HG02870 (cell line): ENCODE data around the gene ARF4.

Experiments used
- ATAC-seq: cut with Tn5 transposase; IDR thresholded peaks from one replicate; pipeline ENCODE4 v1.9.1; 2021; ENCODE audit warnings: mild to moderate bottlenecking, moderate library complexity; ENCODE audit not compliant: unreplicated experiment

Gene ARF4

DNA sequence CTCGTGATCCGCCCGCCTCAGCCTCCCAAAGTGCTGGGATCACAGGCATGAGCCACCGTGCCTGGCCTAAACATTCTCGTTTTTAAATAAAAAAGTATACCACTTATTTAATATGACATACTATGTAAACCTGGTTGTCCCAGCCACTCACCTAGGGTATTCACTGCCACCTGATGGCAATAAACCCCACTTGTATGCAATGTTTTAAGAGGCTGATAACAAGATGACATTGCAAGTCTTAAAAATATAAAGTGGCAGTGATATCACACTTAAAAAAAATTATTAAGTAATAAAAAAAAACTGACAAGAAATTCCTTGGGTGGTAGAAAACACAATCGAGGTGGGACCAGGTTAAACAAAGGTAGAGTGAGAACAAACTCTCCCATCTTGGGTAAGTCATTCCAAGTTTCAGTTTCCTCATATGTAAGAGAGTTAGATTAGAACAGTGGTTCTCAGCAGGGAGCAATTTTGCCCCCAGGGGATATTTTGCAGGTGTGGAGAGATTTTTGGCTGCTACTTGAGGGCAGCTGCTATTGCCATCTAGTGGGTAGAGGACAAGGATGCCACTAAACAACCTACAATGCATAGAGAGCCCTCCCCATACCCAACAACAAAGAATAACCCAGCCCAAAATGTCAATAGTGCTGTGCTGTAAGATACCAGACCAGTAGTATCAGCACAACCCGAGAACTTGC, 14.5 kb downstream of the ARF4 start:
- no peak for ATAC-seq

DNA sequence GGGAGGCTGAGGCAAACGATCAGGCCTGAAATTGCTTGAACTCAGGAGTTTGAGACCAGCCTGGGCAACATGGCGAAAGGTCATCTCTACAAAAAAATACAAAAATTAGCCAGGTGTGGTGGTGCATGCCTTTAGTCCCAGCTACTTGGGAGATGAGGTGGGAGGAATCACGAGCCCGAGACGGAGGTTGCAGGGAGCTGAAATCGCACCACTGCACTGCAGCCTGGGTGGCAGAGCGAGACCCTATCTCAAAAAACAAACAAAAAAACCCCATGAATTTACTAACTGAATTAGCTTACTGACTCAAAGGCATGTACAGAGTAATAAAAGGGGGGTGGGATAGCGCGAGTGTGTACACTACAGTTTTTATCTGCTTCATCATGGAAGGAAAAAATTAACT, 19.3 kb downstream of the ARF4 start:
- no peak for ATAC-seq

DNA sequence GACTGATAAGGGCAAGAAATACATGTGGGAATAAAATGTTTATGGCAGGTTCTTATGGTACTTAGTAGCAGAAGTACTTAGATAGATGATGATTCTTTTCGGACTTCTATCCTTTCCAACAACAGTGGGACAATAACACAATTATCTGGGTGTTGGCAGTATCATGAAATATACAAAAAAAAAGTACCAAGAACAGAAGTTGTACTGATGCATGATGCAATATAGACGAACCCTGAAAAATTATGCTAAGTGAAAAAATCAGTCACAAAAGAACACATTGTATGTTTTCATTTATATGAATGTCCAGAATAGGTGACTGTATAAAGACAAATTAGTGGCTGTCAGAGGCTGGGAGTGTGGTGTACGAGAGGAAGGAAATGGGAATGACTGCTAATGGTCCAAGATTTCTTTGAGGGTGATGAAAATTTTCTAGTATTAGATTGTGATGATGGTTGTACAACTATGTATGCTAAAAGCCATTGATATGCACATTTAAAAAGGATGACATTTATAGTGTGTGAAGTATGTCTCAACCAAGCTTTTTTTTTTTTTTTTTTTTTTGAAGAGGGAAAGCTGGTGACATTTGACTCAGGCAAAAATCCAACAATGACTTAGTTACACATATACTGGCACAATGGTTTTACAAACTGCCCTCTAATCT, 21.0 kb downstream of the ARF4 start:
- ATAC-seq = no peak

GRCh38 chr3:57572096-57572495, 25.0 kb downstream of the ARF4 start:
- ATAC-seq = no peak

DNA sequence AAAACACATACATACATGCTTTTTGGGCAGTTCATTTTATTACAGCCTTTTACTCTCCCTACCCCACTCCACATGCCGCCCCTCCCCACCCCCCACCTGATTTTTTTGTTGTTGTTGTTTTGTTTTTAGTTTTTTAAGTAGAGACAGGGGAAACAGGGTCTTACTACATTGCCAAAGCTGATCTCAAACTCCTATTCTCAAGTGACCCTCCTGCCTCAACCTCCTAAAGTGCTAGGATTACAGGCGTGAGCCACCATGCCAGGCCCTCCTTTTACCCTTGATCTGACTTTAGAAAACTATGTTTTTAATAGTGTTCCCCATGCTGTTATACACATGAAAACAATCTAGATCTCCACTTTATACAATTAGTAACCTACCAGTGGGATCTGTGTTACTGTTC, 26.3 kb downstream of the ARF4 start:
- no peak for ATAC-seq

GRCh38 chr3:57569859-57570450, 27.2 kb downstream of the ARF4 start:
- ATAC-seq = no peak

- no peak for ATAC-seq
Observed at GRCh38 chr3:57559526-57559925, 37.6 kb downstream of the ARF4 start.

- no peak for ATAC-seq
Observed at GRCh38 chr3:57557085-57557537, 40.0 kb downstream of the ARF4 start.

DNA sequence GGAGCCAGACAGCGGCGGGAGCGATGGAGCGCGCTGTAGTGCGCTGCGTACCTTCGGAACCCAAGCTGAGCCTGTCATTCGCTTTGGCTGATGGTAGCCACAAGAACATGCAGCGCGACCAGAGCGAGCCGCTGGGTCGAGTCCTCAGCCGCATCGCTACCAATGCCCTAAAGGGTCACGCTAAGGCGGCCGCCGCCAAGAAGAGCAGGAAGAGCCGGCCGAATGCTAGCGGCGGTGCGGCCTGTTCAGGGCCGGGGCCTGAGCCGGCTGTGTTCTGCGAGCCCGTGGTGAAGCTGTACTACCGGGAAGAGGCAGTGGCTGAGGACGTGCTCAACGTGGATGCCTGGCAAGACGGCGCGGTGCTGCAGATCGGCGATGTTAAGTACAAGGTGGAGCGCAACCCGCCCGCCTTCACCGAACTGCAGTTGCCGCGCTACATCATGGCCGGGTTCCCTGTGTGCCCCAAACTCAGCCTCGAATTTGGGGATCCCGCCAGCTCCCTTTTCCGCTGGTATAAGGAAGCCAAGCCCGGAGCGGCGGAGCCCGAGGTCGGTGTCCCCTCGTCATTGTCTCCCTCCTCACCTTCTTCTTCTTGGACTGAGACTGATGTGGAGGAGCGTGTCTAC, 40.6 kb downstream of the ARF4 start:
- peak; percentile 29 for ATAC-seq

- ATAC-seq = peak; percentile 76
Observed at GRCh38 chr3:57555738-57556458, 41.2 kb downstream of the ARF4 start, which contains the start of gene PDE12. Gene PDE12 (plus strand): TSS chr3:57556274. CDS start chr3:57556380, 106 bp downstream.

DNA sequence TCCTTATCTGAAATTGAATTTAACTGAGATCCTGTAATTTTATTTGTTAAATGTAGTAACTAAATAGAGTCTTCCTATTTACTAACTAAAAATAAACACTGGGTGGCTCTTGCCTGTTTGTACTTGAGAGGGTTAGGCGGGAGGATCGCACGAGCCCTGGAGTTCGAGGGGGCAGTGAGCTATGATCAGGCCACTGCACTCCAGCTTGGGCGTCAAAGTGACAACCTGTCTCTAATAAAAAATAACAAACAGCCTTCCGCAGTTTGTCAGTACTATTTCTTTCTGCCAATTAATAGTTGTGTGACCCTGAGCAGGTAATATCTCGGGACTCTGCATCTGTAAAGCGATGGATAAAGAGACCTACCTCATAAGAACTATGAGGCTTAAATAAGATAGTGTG, 41.8 kb downstream of the ARF4 start:
- no peak for ATAC-seq

DNA sequence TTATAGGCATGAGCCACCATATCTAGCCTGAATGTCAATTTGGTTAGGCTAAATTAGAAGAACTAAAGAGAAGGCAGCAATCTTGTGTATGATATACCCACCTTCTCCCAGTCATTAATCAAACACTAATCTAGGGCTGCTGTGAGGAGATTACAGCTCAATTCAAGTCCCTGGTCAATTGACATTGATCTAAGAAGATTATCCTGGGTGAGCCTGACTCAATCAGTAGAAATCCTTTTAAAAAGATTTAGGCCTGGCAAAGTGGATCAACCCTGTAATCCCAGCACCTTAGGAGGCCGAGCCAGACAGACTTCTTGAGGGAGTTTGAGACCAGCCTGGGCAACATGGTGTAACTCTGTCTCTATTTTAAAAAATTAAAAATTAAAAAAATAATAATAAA, 50.5 kb downstream of the ARF4 start:
- no peak for ATAC-seq

DNA sequence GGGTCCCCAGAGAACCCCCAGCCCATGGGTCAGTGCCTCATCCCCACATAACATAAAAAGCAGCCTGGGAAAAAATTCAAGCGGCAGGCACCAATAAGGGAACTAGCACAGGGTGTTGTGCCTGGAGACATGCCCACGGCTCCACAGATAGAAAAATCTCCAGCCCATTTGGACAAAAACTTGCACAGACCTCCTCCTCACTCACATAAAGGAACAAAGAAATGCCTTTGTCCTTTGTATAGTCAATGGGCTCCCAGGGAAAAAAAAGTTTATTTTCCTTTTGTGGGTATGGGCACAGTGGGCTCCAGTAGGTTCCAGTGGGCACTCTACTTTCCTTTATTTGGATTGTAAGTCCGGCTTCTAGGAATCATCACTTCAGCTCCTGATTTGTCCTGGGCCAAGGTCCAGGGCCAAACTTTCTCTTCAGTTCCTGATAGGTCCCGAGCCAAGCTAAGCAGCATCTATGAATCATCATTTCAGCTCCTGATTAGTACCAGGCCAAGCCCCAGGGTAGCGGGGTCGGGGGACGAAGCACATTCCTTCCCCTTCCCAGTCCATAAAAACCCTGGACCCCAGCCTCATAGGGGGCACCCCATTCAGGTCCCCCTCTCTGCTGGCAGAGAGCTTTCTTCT, 51.4 kb downstream of the ARF4 start:
- ATAC-seq = no peak

- ATAC-seq = no peak
Observed at GRCh38 chr3:57544181-57545125, 52.7 kb downstream of the ARF4 start, which contains the start of gene DNAH12. Gene DNAH12 (minus strand): TSS chr3:57544344. CDS start chr3:57542870, 1,474 bp downstream.

DNA sequence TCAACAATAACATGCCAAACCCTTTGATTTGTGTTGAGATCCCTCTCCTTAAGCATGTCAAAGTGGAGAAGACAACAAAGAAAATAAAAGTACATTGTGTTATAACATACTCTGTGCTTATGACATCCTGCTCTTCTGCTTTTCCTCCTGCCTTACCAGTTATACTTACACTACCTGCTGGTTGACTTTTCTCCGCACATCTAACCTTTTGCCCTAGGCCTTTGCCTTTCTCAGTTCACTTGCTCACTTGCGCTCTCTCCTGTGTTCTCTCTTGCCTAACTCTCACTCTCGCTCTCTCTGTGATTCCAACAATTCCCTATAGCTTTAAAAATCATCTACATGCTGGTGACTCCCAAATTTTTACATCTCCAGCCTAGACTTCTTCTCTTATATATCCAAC, 58.7 kb downstream of the ARF4 start:
- no peak for ATAC-seq

DNA sequence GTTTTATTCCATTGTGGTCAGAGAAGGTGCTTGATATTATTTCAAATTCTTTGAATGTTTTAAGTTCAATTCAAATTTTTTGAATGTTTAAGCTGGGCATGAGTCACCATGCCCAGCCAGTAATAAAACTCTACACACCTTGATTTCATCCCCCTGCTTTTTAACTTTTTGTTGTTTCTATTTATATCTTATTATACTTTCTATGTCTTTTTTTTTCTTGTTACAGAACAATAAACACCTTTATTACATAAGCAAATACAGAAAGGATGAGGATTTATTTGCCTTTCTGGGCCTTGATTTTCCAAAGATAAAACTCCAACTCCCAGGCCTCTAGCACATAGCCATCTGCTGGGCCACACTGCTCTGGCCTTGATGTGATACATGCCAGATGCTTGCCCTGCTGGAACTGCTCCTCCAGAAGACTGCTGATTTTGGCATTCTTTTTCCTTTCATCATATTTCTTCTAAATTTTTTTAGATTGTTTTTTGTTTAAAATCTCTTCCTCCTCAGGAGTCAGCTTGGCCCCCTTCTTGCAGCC, 67.0 kb downstream of the ARF4 start:
- no peak for ATAC-seq
